Left lung (tissue), 10 donors: ENCODE data around the gene IPO13. TPM values are rescaled to one million over a fixed set of nuclear protein-coding genes. Genes with fewer than 3 reads are reported as not detected.
A peak's percentile ranks its signal among the peaks of the same experiment; 100 is the strongest.

Experiments used
- ATAC-seq: fragments of 200-7000 bp; cut with Tn5 transposase; one replicate; pipeline ENCODE4 v1.9.1; 2020; ENCODE audit warnings: moderate library complexity
- DNase-seq, 4 donors: peaks; one replicate each; pipeline ENCODE4 v3.0.0-alpha.2; 2013 to 2020
- H3K27ac ChIP-seq, 2 donors: fragments of 200-600 bp; sonication (generic) in 1 of 2; one replicate each; pipeline versions ENCODE4 v1.5.0 to v1.8.0; 2020 to 2021
- H3K27me3 ChIP-seq, 2 donors: fragments of 200-600 bp; sonication (generic) in 1 of 2; one replicate each; pipeline versions ENCODE4 v1.5.0 to v1.8.0; 2020 to 2021
- H3K36me3 ChIP-seq, 2 donors: fragments of 200-600 bp; sonication (generic) in 1 of 2; one replicate each; pipeline versions ENCODE4 v1.5.0 to v1.8.0; 2020 to 2021
- H3K4me1 ChIP-seq, 2 donors: fragments of 200-600 bp; one replicate each; pipeline ENCODE4 v1.8.0; 2021
- H3K4me3 ChIP-seq, 2 donors: fragments of 200-600 bp; sonication (generic) in 1 of 2; one replicate each; pipeline versions ENCODE4 v1.5.0 to v1.8.0; 2020 to 2021; ENCODE audit warnings: mild to moderate bottlenecking in 1 of 2
- H3K9me3 ChIP-seq, 2 donors: fragments of 200-600 bp; sonication (generic) in 1 of 2; one replicate each; pipeline versions ENCODE4 v1.5.0 to v1.8.0; 2020 to 2021
- intact Hi-C, 2 donors: fragments of 100-400 bp; cut with DNase I; formaldehyde crosslinking; loops; one replicate each; pipeline versions ENCODE4 v1.11.2 to v1.14.2; 2022
- polyA plus RNA-seq, 6 donors: library from polyadenylated mRNA; unstranded; fragments of 120-200 nt; gene quantifications; one replicate each; pipeline ENCODE4 v1.2.1, GENCODE V29; 2013; ENCODE audit not compliant: insufficient read length in 6 of 6
- total RNA-seq, 2 donors: library from RNA; stranded (reverse); fragmentation: NEBNext Ultra II Directional; extraction: Animal tissue kit (Norgen Biotek cat#: 25700); gene quantifications; one replicate each; pipeline ENCODE4 v1.2.1, GENCODE V29; 2021
- TF ChIP-seq, protein P1 (sequence below), 2 donors: fragments of 200-600 bp; sonication (generic) in 1 of 2; IDR thresholded peaks; one replicate each; pipeline versions ENCODE4 v1.5.0 to v1.8.0; 2021; ENCODE audit warnings: antibody characterized with exemption in 2 of 2
- donor health status: DM: no; HTN: yes; CAD: no.
- donor health status: DM: no; HTN: no; CAD: no.

Gene IPO13
- total and polyA plus RNA-seq, 8 donors: 18.0 to 33.4 (median 22.0) TPM

DNA sequence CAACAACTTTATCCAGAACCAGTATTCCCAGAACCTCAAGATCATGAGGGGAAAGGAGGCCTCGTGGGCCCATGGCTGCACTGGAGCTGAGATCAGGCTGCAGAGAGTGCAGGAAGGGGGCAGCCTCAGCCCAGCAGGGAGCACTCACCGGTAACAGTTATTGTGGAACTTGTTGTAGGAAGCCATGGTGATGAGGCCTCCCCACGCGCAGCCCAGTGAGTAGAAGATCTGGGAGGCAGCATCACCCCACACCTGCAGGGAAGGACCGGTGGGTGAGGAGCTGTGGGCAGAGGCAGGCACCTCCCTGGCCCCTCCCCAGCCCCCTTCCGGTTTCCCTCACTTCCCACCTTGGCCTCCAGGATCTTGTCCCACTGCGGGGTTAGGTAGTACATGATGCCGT is 55.4 kb downstream of the IPO13 start:
- Histone ChIP-seq H3K4me3 (no peak overlapping the region), H3K9me3 (no peaks in the 10 kb centered on the region), H3K27me3 (no peaks in the 10 kb centered on the region), H3K36me3 (peaks cover 0 to 10% of the 10 kb centered on the region in 2 donors), H3K4me1 (peaks cover 0 to 3% of the 10 kb centered on the region in 2 donors), H3K27ac (no peak overlapping the region)
- intact Hi-C loops: no loop called here
- TF ChIP-seq, protein P1, sequence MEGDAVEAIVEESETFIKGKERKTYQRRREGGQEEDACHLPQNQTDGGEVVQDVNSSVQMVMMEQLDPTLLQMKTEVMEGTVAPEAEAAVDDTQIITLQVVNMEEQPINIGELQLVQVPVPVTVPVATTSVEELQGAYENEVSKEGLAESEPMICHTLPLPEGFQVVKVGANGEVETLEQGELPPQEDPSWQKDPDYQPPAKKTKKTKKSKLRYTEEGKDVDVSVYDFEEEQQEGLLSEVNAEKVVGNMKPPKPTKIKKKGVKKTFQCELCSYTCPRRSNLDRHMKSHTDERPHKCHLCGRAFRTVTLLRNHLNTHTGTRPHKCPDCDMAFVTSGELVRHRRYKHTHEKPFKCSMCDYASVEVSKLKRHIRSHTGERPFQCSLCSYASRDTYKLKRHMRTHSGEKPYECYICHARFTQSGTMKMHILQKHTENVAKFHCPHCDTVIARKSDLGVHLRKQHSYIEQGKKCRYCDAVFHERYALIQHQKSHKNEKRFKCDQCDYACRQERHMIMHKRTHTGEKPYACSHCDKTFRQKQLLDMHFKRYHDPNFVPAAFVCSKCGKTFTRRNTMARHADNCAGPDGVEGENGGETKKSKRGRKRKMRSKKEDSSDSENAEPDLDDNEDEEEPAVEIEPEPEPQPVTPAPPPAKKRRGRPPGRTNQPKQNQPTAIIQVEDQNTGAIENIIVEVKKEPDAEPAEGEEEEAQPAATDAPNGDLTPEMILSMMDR (IDR thresholded peaks at IDR 0.05): no peak
- ATAC-seq: no peak
- no peak for DNase-seq

DNA sequence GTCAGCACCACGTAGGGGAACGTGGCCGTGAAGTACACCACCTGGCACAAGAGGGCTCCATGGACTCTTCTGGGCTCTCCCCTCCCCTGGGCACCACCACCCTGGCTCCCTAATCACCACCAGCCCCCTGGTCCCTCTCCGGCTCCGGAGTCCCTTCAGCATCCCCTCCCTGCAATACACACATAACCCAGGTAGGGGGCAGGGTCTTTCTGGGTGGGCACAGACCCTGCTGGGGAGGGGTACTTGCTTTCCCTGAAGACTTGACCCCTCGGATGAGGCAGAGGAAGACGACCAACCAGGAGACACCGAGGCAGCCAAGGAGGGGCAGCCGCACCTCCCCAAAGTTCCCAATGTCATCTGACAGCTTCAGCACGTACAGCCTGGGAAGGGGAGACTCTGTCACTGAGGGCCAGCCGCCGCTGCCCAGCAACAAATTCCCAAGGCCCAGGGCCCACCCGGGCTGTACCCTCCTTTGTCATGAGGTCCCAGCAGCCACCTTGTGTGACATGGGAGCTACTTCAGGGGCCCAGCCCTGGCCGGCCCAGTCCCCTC is 55.9 kb downstream of the IPO13 start:
- ATAC-seq (no peak), DNase-seq (no peak)
- peaks cover 0 to 3% of the 10 kb centered on the region in 2 donors for H3K4me1 ChIP-seq
- TF ChIP-seq, protein P1 (IDR thresholded peaks at IDR 0.05): no peak
- intact Hi-C loops: no loop called here
- no peak overlapping the region for H3K27ac ChIP-seq
- H3K27me3 ChIP-seq: no peaks in the 10 kb centered on the region
- H3K9me3 ChIP-seq: no peaks in the 10 kb centered on the region
- peaks cover 0 to 10% of the 10 kb centered on the region in 2 donors for H3K36me3 ChIP-seq
- H3K4me3 ChIP-seq: no peak overlapping the region

DNA sequence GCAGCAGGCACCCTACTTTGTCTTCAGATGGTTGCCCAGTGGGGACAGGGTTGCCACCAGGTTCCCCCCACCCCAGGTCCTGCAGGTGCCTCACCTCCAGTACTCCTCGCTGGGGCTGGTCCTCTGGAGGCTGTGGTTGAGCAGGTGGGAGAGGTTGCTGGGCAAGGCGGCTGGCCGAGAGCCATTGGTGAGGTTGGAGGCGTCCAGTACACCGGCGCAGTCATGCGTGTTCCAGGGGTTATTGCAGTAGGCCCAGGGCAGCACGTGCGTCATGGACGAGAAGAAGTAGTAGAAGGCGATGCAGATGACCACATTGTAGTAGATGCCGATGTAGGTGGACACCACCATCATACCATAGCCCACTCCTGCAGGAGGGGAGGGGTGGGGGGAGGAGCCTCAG is 61.5 kb downstream of the IPO13 start:
- ATAC-seq (no peak), DNase-seq (peak in 1 of 4 donors; percentile 74)
- TF ChIP-seq, protein P1 (IDR thresholded peaks at IDR 0.05): no peak
- intact Hi-C loops: loop anchor here in 1 of 2 donors (5.0 kb wide), 1 partner anchor 39 kb away; no protein-coding TSS in a partner anchor
- Histone ChIP-seq H3K27me3 (no peaks in the 10 kb centered on the region), H3K4me3 (no peak overlapping the region), H3K9me3 (no peaks in the 10 kb centered on the region), H3K36me3 (no peaks in the 10 kb centered on the region), H3K4me1 (peaks cover 0 to 3% of the 10 kb centered on the region in 2 donors), H3K27ac (no peak overlapping the region)

DNA sequence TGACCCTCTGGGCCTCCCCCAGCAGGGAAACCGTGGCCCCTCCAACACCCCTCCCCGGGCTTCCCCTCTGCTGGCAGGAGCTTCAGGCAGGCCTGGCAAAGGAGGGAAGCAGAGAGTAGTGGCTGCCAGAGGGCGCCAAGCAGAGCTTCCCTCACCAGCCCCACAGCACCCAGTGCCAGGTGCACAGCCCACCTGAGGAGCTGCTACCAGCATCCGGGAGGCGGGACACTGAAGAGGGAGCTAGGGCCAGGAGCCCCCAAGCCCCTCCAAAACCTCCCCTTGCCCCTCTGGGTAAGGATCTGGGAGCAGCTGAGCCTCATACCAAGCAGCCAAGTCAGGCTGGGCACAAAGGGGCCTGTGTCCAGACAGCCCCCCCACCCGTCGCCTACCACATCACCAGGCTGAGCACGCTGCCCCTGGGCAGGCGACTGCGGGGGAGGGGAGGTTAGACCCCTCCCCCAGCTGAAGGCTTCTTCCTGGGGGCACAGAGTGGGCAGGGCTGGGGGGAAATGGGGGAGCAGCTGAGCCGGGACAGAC is 64.3 kb downstream of the IPO13 start:
- H3K36me3 ChIP-seq: no peaks in the 10 kb centered on the region
- ATAC-seq: no peak
- H3K4me1 ChIP-seq: peaks cover 0 to under 1% of the 10 kb centered on the region in 2 donors
- H3K27ac ChIP-seq: no peak overlapping the region
- no peak overlapping the region for H3K4me3 ChIP-seq
- TF ChIP-seq, protein P1 (IDR thresholded peaks at IDR 0.05): no peak
- DNase-seq: no peak
- no peaks in the 10 kb centered on the region for H3K9me3 ChIP-seq
- no peaks in the 10 kb centered on the region for H3K27me3 ChIP-seq
- intact Hi-C loops: no loop called here

GRCh38 chr1:44012404-44012803 is 65.7 kb downstream of the IPO13 start:
- H3K9me3 ChIP-seq: no peaks in the 10 kb centered on the region
- TF ChIP-seq, protein P1 (IDR thresholded peaks at IDR 0.05): no peak
- intact Hi-C loops: no loop called here
- H3K27ac ChIP-seq: no peak overlapping the region
- H3K4me1 ChIP-seq: no peaks in the 10 kb centered on the region
- ATAC-seq (no peak), DNase-seq (no peak)
- no peak overlapping the region for H3K4me3 ChIP-seq
- H3K27me3 ChIP-seq: no peaks in the 10 kb centered on the region
- H3K36me3 ChIP-seq: no peaks in the 10 kb centered on the region
